ENCODE data around the gene IL7R.
"Not testable (repeated sequence)": the region's sequence is repeated elsewhere in the genome, so short reads cannot be mapped to it uniquely, and the experiment has no call there.

IL7R gene

DNA sequence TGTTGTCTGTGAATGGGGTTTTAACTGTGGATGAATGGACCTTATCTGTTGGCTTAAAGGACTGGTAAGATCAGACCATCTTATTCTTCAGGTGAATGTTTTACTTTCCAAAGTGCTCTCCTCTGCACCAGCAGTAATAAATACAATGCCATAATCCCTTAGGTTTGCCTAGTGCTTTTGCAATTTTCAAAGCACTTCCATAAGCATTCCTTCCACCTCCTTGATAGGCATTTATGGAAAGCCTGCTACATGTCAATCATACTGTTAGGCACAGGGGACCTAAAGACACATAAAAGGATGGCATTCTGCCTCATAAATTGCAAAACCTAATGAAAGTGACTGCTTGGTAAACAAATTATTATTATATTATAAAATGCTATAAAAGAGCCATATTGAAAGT lies 21.4 kb downstream of the IL7R start:
- DNase-seq = no peak

DNA sequence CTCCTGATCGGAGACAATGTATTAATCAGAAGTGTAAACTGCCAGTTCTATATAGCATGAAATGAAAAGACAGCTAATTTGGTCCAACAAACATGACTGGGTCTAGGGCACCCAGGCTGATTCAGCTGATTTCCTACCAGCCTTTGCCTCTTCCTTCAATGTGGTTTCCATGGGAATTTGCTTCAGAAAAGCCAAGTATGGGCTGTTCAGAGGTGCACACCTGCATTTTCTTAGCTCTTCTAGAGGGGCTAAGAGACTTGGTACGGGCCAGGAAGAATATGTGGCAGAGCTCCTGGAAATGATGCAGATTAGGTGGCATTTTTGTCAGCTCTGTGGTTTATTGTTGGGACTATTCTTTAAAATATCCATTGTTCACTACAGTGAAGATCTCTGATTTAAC lies 22.4 kb downstream of the IL7R start:
- DNase-seq = no peak

DNA sequence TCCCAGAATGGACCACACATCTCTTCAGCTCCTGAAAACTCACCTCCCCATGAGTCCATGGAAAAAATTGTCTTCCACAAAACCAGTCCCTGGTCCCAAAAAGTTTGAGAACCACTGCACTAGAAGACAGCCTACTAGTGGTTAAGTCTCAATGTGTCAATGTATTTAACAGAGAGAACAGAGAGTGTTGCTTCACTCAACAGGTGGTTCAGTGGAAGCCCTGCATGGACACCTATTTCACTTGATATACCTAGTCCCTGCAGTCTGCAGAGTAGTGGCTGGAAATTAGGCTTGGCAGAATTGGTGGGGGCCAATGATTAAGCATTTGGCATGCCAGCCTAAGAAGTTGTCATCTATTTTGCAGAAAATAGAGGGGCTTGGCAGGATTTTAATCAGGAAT lies 23.0 kb downstream of the IL7R start:
- no peak for DNase-seq

DNA sequence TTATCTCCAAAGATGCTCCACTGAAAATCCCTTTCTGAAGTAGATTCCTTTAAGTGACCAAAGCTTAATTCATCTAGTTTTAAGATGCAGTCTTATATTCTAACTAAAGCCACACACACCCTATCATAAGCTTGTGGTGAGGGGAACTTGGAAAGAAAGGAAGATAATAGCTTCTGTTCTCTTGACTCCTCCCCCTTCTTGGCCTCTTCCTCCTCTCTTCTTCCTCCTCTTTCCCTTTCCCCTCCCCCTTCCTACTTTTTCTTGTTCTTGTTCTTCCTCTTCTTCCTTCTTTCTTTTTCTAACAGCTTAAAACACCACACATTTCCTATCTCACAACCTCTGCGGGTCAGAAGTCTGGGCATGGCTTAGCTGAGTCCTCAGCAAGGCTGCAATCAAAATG lies 23.5 kb downstream of the IL7R start:
- DNase-seq = no peak

DNA sequence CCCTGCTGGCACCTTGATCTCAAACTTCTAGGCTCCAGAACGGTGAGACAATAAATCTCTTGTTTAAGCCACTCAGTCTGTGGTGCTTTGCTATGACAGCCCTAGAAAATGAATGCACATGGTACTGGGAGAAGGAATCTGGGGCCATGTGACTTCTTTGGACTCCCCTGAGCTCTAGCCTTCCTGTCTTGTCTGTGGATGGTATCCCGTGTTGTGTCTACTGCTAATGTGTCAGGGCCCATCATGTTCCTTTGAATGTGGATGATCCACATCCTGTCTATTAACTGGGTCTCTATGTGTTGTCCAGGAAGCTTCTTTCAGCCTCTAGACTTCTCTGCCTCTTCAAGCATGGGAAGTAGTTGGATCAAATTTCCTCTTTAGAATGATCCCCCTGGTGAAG lies 25.1 kb downstream of the IL7R start:
- no peak for DNase-seq

DNA sequence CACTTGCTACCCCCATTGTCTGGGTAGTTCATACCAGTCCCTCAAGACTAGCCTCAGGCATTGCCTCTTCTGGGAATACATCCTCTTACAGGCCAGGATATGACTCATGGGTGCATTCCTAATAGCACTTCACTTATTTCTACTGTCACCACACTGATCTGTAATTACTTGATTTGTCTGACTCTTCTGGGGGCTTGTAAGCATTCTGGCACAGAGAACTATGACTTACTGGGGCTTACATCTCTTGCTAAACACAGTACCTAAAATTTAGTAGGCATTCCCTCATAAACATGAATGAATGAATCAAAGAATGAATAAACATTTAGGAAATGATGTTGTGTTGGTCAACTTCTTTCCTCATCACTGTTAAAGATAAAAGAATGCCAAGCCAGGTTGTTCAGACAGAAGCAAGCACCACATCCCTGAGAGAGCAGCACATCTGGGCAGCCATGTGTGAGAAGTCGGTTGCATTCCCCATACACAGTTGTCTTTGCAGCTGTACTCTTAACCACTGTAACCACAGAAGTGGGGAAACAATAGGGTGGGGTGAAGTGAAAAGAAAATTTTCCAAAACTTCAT lies 27.6 kb downstream of the IL7R start:
- DNase-seq = no peak

DNA sequence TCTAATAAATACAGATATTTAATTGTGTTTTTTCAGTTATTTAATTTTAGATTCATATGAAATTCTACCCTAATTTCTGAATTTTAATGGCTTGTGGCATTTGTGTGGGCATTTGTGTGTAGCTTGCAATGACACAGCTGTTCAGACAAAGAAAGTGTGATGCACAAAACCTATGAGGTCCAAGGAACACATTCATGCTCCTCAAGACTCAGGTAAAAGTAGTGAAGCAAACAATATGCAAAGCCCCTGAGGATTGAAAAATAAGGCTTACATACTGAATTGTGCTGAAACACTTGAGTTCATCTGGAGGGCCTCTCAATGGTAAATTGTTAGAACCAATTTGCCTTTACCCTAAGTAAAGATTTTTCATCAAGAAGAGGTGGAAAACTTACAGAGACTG lies 28.1 kb downstream of the IL7R start:
- no peak for DNase-seq

DNA sequence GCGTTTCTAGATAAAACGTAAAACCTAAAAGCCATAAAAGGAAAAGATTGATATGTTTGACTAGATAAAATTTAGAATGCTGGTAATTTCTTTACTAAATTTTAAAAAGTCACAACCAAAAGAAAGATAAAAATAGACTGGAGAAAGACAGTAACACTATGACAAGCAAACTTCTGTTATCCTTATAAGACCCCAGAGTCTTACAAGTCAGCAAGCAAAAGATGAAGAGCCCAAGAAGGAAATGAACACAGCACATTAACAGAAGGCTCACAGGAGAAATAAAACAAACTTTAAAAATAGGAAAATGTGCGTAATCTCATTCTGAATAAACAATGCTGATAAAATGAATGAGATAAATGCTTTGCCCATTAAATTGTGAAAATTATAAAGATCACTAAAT lies 29.7 kb downstream of the IL7R start:
- DNase-seq = no peak

DNA sequence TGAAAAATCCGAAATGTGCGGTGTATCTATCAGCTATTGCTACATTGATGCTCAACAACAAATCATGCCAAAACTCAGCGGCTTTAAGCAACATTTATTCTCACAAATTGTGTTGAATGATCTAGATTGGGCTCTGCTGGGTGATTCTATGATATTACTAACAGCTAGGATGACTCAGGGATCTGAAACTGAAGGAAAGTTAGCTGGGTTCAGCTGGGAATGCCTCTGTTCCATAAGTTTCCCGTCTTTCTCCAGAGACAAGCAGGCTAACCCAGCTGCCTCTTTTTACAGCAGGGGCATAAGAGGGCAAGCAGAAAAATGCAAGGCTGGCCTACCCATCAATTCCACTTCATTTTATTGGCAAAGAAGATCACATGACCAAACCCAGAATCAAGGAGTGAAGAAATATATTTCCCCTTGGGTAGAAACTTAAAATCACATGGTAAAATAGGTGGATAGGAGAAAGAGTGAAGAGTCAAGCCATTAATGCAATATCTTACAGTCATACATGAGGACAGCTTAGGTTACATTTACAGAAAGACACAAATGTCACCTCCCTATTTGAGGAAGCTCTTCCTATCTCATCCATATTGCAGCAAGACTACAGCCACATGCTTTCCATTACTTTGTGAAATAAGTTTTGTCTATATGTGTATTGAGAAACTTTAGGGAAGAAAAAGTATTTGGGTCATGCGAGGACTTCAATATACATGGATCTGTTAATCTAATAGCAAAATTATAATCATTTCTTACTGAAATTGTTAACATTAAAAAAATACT lies 30.8 kb downstream of the IL7R start:
- no peak for DNase-seq

DNA sequence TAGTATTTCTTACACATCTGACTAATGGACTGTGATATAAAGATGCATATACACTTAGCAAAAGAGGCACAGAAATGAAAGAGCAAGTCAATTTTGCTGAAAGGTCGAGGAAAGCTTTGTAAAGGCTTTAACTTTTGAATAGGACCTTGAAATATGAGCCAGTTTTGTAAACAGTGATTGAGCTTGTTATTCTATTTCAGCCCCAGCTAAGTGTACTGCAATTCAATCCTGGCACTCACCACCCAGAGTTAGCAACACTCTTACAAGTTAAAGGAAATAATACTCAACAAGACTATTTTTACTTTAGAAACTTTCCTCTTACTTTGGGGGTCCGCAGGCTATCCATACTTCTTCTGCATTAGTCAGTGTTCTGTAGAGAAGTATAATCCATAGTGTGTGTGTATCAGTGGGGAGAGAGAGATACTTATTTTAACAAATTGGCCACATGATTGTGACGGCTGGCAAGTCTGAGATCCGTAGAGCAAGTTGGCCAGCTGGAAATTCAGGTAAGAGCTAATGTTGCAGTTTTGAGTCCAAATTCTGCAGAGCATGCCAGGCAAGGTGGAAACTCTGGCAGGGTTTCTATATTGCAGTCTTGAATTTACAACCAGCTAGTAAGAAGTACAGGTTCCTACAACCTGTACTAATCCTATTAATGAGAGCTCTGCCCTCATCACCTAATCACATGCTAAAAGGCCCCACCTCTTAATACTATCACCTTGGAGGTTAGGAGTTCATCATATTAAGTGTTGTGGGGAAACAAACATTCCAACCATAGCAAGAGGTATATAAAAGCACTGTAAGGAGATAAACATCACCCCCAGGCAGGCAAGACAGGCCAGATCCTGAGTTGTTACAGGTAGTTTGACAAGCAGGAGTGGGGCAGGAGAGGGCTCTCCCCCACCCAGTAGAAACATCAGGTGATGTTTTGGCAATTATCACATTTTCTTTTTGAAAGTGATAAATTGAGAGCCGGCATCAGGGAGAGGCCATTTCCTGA lies 33.6 kb downstream of the IL7R start:
- no peak for DNase-seq

DNA sequence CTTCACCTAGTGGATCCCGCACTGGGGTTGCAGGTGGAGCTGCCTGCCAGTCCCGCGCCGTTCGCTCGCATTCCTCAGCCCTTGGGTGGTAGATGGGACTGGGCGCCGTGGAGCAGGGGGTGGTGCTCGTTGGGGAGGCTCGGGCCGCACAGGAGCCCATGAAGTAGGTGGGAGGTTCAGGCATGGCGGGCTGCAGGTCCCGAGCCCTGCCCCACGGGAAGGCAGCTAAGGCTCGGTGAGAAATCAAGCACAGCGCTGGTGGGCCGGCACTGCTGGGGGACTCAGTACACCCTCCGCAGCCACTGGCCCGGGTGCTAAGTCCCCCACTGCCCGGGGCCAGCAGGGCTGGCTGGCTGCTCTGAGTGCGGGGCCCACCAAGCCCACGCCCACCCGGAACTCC lies 36.1 kb downstream of the IL7R start:
- DNase-seq = not testable (repeated sequence)

DNA sequence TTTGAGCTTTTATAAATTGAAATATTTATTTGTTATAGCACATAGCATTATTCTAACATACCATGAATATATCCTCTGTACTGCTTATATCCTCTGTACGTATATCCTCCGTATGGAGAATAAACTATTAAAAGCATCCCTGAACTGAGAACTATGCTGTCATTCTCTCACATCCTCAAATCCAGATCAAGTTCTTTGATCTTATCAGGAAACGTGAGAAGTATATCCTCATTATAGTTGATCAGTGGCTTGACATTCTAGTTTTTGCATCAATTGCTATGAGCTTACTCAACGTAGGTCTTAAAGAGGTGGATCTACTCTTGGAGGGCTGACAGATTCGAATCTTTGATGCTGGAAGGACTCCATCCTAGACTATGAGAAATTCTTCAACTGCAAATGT lies 37.4 kb downstream of the IL7R start:
- no peak for DNase-seq

DNA sequence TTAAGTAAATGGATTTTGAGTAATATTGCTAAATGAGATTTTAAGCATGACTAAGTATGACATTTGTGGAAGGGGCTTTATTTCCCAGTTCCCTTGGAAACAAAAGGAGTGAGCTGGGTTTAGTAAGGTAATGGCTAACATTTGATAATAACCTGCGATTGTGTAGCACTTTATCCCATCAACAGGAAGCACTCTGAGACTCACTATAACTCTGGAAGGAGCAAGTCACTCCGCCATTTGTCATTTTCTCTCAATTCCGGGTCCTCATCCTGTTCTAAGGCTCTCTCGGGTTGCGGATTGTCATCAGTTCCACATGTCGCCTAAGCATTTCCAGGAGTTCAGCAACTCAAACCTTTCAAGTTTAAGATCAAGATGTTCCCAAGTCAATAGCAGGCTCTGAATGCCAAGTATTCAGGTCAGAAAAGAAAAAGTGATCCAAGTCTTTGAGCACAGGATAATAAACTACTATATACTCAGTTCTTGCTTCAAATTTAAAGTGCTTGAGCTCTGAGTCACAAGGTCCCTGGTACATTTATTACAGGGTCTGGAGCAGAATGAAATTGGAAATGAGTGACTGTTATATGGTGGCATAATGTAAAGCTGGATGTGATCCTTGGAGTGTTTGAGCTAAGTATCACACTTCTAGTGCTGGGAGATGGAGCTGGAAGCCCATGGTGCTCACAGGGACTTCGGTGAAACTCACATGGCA lies 42.4 kb downstream of the IL7R start:
- no peak for DNase-seq

DNA sequence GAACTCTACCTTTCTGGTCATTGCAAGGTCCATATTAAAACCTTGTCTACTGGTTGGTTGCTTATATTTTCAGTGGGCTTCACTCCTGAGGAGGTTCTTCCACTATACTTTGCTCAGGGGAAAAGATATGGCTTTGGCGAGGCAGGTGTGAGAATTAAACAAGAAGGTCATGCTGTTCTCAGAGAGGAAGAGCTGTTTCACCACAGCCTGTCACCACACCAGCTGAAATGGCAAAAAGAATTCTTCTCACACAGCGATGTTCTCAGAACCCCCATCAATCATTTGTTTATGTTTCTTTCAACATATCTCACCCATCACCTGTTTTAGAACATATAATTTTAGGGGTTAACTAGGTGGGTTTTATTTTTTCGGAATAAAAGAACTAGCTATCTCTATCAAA lies 43.1 kb downstream of the IL7R start:
- DNase-seq = no peak

DNA sequence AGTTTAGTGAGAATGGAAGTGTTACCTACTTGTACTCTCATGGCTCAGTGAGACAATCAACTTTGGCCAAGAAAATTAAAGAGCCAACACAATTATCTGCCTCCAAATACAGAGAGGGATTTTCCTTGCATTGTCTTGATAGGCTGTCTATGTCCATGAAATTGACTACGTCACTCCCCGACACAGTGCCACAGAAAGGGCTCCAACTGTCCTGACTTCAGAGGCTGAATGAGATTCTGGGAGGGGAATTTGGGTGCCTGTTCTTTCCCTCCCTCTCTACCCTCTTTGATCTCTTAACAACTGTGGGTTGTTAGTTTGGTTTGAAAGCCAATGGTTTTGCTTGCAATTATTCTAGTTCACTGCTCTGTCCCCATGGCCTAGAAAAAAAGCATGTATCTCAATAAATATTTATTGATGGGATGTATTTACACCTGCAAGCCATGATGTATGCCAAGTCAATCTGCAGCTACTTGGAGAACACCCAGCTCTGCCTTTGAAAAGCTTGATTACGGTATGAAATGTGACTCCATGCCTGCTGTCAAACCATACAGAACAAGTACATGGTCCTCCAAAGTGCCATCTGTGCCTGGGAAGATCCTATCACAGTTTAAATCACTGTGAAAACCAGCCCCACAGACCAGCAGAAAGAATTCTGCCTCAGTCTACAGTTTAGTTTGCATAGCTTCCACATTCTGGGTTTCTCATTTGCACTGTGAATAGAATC lies 44.4 kb downstream of the IL7R start:
- DNase-seq = no peak

DNA sequence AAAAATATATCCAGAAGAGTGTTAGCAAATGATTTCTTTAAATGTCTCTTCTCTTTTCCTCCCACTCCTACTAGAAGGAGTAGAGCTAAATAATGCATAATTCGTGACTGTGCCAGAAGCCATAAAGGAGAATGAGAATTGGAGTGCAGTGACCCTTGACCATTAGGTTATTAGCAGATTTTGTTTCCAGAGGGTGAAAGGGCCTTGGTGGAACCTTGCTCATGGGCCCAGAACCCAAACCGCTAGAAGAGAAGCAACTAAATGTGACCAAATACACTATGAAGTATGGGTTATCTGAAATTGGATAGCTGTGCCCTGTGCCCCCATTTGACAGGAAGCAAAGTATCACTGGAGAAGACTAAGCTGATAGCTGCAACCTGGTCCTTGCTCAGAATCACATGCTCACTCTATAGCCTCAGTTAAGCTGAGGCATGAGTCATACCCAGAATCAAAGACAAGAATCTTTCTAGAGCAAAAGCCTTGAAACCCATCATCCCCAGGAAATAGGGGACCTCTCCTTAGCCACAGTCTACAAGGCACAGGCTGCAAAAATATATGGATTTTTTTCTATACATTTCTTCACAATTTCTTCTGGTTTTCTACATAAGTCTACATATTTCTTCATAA lies 45.5 kb downstream of the IL7R start:
- no peak for DNase-seq

DNA sequence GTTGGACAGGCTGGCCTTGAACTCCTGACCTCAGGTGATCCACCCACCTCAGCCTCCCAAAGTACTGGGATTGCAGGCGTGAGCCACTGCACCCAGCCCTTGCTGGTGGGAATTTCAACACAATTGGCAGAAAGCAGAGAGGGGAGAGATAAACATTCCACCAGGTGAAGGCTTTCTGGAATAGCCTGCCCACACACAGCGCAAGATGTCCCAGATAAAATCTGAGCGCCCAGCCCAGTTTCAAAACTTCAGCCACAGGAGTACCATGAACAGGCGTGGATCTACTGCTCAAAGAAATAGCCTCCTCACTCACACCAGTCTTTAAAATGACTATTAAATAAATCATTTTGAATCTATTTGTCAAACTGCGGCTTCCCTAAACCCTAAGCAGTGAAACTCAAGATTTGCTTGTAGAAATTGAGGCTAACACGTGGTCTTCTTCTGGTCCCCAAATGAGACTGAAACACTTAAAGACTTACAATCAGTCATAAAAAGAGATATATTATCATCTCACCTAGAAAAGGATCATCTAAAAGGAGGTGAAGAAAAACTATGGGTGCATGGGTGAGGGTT lies 47.0 kb downstream of the IL7R start:
- DNase-seq = no peak

DNA sequence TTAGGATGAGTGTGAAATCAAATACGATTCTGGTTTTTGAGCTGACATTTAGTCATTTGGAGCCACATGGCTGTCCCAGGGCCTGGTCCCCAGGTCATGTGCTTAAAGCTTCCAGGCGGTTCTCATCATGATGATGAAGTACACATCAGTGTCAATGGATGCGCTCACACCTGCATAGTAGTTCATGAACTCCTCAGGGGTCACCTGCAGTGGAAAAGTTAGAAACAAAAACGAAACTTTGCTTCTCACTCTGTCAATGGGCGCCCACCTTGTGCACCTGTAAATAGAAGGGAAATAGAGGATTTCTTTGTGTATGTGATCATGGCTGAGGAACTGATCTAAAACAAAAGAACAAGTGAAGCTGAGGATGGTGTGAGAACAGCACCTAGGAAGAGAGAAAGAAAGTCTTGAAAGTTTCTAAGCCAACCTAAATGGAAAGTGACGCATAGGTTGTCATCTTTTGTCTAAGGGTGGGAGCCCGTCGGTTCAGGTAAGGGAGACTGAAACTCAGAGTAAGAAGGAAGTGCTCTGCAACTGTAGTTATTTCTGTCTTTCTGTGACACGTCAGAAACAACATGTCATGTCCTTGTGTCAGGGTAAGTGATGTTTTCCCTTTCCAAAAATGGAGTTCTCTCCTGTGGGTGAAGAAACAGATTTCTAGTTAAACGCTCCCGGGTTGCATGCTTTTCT lies 47.9 kb downstream of the IL7R start:
- no peak for DNase-seq

DNA sequence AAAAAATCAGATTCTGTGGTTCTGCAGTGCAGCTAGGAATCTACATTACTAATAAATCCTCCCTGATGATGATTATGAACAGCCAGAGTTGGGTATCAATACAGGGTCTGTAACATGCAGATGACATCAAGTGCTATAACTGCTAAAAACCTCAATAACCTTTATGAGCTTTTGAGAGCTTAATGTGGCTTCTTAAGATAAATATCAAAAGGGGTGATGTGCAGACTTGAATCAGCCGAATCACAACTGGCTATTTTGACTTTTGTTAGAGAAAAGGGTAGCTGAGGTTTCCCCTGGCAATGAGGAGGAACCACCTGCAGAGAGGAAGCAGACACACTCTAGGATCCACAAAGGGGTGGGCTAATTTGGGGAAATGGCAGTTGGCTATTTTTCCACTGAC lies 51.5 kb downstream of the IL7R start:
- DNase-seq = no peak

DNA sequence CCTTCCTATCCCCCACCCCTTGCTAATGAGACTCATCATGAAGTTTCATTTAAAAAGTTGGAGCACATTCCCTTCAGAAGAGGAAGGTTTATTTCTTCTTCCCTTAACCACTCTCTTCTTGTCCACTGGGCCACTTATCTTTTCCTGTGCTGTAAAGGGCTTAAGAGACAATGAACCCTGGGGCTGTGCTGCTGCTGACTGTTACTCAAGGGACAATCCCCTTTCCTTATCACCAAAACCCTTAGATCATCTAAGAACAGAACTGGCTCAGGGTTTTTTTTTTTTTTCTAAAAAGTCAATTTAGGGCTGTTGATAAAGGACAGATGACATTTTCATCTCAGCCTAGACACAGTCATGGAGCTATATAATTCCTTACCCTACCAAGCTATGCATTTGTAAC lies 52.1 kb downstream of the IL7R start:
- no peak for DNase-seq

DNA sequence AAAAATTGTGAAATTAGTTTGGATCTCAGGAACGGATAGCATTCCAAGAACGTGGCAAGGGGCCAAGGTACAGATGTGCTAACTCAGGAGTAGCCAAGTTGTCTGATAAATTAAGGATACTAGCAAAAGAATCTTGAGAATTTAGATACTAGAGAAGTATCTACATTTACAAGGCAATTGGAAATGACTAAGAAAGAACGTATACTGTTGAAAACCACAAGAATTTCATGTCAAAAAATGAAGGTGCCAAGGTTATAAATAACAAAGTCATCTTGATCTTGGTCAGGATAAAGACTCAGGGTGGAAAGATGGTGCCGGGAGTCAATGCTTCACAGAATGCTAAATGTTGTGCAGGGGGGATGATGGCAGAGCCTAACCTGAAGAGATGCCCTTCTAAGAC lies 62.5 kb downstream of the IL7R start:
- DNase-seq = no peak
